LNCaP clone FGC (cell line): ENCODE results near the gene TUNAR.
A peak's percentile ranks its signal among the peaks of the same experiment; 100 is the strongest.

Experiments used
- DNase-seq: peaks from one replicate; pipeline ENCODE4 v3.0.0-alpha.2; 2011; ENCODE audit warnings: low read depth
- H3K4me3 ChIP-seq: 2 replicates; pipeline ENCODE4 v1.5.1; 2011; ENCODE audit warnings: mild to moderate bottlenecking, low read depth, low read length, control low read depth
- CTCF ChIP-seq: IDR thresholded peaks from 2 replicates; pipeline ENCODE4 v1.5.1; 2012; ENCODE audit warnings: mild to moderate bottlenecking; ENCODE audit not compliant: control insufficient read depth, insufficient read depth; ENCODE audit errors: extremely low read depth

The TUNAR gene

GRCh38 chr14:95895720-95896119 lies 19.1 kb downstream of the TUNAR start:
- H3K4me3 ChIP-seq, result no peak overlapping the region
- DNase-seq, result no peak
- peak; percentile 60 for TF ChIP-seq CTCF

DNA sequence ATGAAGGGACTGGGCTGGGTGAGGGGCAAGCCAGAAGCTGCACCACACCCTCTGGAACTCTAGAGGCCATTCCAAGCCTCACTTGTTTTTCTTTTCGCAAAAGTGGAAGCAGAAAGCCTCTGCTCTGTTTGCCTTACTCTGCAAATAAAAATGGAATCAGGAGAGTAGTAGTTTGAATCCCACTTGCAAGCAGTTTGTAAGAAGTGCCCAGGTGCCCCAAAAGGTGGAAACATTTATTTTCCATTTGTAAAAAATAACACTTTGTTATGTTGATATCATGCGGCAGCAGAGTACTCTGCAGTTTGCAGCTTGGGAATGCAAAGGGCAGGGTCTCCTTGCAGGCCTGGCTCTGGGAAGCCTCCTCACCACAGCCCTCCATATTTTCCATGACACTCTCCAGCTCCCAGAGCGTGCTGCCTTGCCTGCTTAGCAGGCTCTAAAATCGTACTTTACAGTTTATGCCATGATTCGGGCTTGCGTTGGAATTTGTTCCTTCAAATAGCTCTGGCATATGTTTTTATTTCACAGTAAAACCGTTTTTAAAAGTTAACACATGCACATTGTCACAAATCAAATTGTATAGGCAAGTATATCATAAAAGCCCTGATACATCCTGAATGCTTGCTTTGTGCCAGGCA lies 20.0 kb downstream of the TUNAR start:
- TF ChIP-seq CTCF, result no peak
- H3K4me3 ChIP-seq, result no peak overlapping the region
- no peak for DNase-seq

DNA sequence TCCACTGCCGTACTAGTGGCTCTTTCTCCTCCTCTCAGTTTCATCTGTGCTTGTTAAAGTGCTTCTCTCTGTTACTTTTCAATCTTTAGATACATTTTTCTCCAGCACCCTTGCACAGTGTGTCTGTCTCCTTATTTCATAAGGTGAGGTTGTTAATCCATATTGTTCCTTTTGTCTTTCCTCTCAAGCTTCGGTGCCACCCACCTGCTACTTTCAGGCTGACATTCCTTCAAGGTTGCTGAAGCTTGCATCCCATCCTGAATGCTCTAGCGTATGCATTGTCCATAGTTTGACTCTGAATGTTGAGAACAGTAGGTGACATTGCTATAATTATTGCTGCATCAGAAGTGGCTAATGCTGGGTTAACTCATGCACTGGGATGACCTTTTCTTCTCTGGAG lies 20.6 kb downstream of the TUNAR start:
- DNase-seq, result no peak
- no peak for TF ChIP-seq CTCF
- H3K4me3 ChIP-seq, result no peak overlapping the region

DNA sequence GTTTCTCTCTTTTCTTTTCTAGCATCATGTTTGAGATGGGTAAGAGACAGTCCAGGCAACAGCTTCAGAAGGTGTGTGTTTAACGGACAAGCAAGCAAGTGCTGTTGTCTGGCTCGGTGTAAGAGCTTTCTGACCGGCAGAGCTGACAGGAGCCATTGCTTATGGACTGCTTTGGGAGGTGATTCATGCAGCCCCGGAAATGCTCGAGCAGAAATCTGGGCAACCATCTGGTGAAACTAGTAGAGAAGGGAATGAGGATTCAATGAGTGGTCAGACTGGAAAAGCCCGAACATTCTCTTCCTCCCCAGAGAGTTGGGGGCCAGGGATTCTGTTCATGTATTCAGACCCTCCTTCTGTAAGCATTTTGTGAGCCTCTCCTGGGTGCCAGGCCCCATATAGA lies 24.4 kb downstream of the TUNAR start:
- no peak for DNase-seq
- no peak for TF ChIP-seq CTCF
- H3K4me3 ChIP-seq, result no peak overlapping the region

DNA sequence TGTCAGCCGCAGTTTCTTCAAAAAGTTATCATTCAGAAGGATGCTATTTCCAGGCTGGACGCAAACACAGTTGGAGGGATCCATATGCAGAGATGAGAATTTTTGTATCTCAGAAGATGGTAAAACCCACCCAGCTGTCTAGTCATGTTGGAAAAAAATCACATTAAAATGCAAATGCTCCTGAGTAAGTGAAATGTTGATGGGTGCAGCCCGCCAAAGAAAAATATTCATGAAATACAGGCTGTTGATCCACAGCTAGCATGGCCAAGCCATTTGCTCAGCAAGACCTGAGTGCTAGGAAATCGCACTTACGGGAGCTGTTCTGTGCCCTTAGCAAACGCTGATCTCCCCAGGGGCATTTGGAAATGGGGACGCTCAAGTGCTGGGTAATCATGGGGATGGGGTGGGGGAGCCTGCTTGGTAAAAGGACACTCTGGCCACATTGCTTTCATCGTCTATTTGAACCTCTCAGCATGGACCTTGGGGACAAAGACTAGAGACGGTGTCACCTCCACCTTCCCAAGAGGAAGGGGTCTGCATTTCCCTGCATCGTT lies 25.7 kb downstream of the TUNAR start:
- H3K4me3 ChIP-seq, result no peak overlapping the region
- TF ChIP-seq CTCF, result no peak
- no peak for DNase-seq

DNA sequence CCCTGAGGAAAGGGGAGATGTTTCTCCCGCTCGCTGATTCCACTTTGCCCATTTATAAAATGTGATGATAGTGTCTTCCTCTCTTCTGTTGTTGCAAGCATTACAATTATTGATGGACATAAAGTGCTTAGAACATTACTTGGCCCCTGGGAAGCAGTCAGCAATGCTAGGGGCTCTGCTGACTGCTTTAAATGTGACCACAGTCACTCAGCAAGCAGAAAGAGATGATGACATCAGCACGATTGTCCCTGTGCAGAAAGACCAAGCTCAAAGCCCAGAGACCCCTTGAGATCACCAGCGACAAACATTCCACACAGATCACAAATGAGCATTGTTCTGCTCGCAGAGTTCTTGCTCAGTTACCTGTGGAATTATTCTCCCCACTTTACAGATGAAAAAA lies 26.5 kb downstream of the TUNAR start:
- TF ChIP-seq CTCF, result no peak
- H3K4me3 ChIP-seq, result no peak overlapping the region
- no peak for DNase-seq

- no peak for TF ChIP-seq CTCF
- H3K4me3 ChIP-seq, result no peak overlapping the region
- no peak for DNase-seq
Measured at GRCh38 chr14:95903616-95904107, 27.0 kb downstream of the TUNAR start.
